ENCODE measurements around the gene FGD3.

The FGD3 gene

DNA sequence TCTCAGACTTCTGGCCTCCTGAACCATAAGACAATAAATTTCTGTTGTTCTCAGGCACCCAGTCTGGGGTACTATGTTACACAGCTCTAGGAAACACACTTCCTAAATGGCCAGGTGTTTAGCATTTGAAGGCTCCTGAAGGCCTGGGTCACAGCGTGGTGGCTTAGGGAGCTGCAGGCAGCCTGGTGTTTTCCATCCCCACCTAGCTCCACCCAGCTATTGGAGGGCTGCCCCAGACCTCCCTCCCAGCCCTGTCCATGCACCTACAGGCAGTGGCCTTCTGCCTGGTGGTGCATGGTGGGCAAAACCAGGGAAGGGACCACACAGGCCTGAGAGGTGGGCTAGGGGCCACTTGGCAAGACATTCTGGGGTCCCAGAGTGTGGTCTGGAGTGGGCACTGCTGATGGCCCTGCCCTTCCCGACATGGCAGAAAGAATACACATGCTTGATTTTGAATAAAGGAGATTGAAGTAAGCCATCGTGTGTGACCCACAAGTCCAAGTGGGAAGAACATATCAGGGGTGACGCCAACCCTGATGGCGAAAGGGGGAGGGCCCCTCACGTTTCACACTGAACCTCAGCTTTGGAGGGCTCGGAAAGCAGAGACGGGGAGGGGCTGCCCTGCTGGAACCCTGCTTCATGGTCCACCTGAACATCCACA lies 109.8 kb downstream of the FGD3 start:
- H3K9me3 Mint-ChIP-seq = no peaks in the 10 kb centered on the region
- peaks cover 69% of the 10 kb centered on the region for H3K4me1 Mint-ChIP-seq
- no peaks in the 10 kb centered on the region for H3K27me3 Mint-ChIP-seq
- H3K27ac Mint-ChIP-seq = peak overlapping the region; percentile 81
- H3K36me3 Mint-ChIP-seq = no peaks in the 10 kb centered on the region
- peak overlapping the region; percentile 71 for H3K4me3 Mint-ChIP-seq

DNA sequence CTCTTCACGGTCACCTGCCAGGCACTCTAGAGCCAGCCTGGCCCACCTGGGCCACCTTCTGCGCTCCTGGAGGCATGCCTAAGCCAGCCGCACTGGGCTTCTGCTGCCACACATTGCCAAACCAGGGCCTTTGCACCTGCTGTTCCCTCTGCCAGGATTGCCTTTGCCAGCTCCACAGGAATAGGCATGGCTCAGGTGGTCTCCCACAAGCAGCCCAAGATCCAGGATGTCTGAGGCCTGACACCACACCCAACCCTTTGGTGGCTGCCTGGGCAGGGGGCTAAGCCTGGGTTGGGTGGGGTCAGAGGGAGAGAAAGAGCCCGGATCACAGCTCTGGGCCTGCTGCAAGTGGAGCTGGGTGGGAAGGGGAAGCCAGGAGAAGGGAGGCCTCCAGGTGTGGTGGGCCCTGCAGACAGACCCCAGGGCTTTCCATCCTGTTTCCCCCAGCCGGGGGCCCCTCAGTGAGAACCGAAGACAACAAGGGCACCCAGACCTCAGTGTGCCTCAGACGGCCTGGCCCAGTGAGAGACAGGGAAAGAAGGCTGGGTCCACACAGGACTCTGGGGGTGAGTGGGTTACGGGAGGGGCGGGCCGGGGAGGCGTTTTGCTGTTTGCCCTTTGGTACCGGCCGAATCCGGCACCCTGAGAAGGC lies 110.5 kb downstream of the FGD3 start:
- H3K4me3 Mint-ChIP-seq = peak overlapping the region; percentile 71
- no peaks in the 10 kb centered on the region for H3K9me3 Mint-ChIP-seq
- H3K27ac Mint-ChIP-seq = peak overlapping the region; percentile 83
- peaks cover 72% of the 10 kb centered on the region for H3K4me1 Mint-ChIP-seq
- no peaks in the 10 kb centered on the region for H3K36me3 Mint-ChIP-seq
- no peaks in the 10 kb centered on the region for H3K27me3 Mint-ChIP-seq

DNA sequence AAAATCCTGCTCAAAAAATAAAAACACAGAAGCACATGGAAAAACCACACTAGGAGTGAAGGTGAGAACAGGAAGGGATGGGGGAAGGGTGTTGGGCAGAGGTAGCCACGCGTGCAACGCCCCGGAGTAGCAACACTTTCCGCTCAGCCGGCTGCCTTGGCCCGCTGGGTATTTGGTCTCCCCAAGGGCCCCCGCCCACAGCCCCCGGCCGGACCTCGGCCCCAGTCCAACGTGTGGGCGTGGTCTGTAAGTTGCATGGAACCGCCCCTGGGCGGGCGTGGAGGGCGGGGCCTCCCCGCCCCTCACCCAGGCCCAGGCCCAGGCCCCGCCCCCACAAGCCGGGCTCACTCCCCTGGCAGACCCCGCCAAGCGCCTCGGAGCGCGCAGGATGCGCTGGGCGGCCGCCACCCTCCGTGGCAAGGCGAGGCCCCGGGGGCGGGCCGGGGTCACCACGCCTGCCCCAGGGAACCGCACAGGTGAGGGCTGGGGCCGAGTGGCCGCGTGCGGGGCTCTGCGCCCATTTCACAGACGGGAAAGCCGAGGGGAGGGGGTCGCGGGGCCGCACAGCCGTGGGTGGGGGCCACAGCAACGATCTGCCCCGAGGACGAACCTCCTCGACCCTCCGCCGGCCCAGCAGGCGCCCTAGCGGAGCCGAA lies 111.2 kb downstream of the FGD3 start, which contains the start of gene SUSD3:
Gene SUSD3 (plus strand): TSS at position 347 of the 656 bp plus-strand sequence. CDS start 42 bp downstream, at position 389.
- Mint-ChIP-seq H3K4me3 (peak within 1 kb of the TSS; percentile 88), H3K36me3 (no peaks in the 10 kb centered on the region), H3K4me1 (peaks cover 69% of the 10 kb centered on the region), H3K9me3 (no peaks in the 10 kb centered on the region), H3K27ac (peak within 1 kb of the TSS; percentile 98), H3K27me3 (no peaks in the 10 kb centered on the region)

DNA sequence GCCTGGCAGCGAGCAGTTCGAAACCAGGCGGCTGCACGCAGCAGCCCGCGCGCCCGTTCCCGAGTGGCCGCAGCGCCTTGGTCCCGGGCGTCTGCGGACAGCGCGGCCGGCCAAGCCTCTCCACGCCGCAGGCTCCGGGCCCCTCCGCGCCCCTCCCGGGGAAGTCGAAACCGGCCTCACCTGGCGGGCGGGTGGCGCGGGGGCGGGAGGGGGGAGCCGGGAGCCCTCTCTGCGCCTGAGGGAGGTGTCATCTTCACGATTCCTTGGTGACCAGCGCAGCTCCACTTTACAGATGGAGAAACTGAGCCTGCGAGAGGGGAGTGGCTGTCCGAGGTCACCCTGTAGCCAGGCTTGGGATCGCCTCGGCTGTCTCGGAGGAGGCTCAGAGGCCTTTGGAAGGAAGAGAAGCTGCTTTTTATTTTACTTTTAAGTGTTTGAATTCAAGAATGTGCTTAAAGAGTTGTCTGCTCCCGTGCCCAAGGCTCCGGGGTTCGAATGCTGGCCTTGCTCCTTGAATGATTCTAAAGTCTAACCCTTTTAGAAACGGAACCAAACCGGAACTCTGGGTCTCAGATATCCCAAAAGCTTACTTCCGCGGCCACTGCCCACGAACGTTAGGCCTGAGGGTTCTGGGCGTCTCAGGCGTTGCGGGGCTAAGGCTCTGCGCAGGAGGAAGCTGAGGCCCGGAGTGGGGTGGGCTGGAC lies 111.8 kb downstream of the FGD3 start:
- H3K36me3 Mint-ChIP-seq = no peaks in the 10 kb centered on the region
- H3K4me3 Mint-ChIP-seq = peak overlapping the region; percentile 88
- peak overlapping the region; percentile 98 for H3K27ac Mint-ChIP-seq
- peaks cover 69% of the 10 kb centered on the region for H3K4me1 Mint-ChIP-seq
- H3K9me3 Mint-ChIP-seq = no peaks in the 10 kb centered on the region
- H3K27me3 Mint-ChIP-seq = no peaks in the 10 kb centered on the region

DNA sequence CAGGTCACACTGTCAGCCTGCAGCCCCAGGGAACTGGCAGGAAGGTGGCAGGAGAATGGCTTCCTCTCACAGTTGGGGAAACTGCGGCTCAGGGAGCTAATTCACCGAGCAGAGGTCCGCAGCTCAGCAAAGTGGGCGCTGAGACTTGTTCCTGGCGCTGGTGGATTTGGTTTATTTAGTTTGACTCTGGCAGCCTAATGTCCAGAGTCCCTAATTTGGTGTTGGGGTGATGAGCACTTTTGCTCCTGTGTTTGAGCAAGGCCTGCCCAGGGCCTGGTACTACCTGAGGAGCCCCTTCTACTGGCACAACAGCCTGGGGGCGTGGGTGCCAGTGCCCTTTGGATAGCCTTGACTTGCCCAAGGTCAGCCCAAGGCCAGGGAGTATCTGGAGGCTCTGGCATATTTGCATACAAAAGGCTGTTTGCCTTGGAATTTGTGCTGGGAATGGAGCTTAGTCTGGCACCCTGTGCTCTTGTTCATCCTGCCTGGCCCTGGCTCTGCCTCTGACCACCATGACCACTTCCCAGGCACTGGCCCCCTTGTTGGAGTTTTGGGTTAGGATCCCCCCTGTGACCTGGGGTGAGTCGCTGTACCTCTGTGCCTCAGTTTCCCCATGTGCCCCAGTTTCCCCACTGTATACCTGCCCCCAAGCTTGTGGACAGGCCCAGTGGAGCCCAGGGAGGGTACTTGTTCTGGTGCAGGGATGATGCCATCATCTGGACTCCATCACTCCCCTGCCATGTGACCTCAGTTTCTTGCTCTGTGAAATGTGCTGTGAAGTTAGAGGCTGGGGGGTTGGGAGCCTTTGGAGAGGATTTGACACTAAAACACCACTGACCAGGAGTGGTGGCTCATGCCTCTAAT lies 112.6 kb downstream of the FGD3 start:
- Mint-ChIP-seq H3K27me3 (no peaks in the 10 kb centered on the region), H3K4me3 (peak overlapping the region; percentile 88), H3K36me3 (no peaks in the 10 kb centered on the region), H3K27ac (peak overlapping the region; percentile 98), H3K4me1 (peaks cover 73% of the 10 kb centered on the region), H3K9me3 (no peaks in the 10 kb centered on the region)

DNA sequence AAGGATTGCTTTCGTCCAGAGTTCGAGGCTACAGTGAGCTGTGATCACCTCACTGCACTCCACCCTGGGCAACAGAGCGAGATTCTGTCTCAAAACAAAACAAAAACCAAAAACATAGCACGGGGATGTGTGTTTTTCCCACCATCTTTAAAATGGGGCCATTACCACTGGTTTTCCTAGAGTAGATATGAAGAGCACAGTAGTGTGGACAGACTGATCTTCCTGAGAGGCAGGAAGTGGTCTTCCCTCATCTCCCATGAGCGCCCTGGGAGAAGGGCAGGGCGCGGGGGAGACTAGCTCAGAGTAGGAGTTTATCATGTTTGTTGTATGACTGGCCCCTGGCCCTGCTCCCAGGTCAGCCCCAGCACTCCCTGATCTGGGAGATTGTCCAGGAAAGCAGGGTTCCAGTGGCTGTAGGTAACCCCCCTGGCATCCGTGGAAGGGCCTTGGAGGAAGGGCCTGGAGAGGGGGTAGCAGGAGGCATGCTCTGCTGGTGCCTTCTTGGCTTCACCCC lies 113.5 kb downstream of the FGD3 start:
- Mint-ChIP-seq H3K4me1 (peaks cover 75% of the 10 kb centered on the region), H3K27ac (peak overlapping the region; percentile 98), H3K36me3 (no peaks in the 10 kb centered on the region), H3K9me3 (no peaks in the 10 kb centered on the region), H3K27me3 (no peaks in the 10 kb centered on the region), H3K4me3 (peak overlapping the region; percentile 88)

DNA sequence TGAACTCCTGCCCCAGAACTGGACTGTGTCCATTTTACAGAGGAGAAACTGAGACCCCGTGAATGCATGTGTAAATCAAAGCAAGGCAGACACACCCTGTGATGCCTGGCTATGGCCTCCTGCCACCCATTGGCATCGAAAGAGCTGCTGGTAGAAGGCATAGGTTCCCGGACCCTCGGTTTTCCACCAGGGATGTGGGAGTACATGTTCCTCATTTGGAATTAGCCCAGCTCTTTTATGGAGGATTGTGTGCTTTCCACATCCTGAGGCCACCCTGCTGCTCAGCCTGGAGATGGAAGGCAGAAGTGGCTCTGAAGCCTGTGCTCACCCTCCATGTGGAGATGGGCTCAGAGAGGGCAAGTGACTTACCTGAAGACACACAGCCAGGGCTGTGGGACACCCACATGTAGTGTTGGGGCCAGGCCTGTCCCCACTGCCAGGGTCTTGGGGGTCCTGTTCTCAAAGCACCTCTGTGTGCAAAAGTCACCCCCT lies 114.0 kb downstream of the FGD3 start:
- Mint-ChIP-seq H3K9me3 (no peaks in the 10 kb centered on the region), H3K36me3 (no peaks in the 10 kb centered on the region), H3K4me3 (peak overlapping the region; percentile 88), H3K4me1 (peaks cover 80% of the 10 kb centered on the region), H3K27me3 (no peaks in the 10 kb centered on the region), H3K27ac (peak overlapping the region; percentile 98)

DNA sequence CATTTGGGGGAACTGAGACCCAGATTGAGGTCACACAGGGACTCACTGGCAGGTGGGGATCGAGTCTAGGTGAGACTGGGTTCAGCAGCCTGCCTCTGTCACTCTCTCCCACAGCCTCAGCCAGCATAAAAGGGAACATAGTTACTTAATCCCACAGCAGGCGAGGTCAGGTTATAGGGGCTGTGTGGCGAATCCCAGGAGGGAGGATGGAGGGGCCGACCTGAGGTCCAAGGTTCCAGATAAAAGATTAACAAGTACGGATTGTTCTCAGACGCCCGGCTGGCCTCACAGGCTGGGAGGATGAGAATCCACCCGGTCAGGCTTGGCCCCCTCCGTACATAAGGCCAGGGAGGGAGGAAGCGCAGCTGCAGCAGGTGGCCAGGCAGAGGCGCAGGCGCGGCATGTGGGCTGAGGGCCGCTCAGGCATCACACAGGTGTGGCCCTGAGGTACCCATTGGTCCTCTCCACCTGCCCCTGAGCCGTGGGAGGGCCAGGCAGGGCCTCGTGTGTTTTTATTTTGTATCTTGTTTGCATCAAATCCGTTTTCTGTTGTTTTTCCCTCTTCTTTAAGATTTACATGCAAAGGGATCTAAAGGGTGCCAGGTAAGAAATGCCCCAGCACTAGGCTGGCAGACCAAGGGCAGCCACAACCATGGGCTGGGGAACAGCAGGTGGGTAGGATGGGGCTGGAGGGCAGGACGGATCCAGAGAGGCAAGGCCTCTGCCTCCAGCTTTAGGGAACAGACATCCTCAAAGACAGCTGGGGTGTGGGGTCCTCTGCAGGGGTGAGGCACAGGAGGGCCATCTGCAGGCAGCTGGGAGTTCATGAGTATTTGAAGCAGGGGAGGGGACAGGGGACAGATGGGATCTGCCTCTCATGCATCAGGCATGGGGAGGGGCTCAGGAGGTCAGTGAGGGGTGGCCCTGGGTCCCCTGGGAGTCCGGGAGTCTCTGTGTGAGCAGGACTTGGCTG lies 114.8 kb downstream of the FGD3 start:
- H3K9me3 Mint-ChIP-seq = no peaks in the 10 kb centered on the region

DNA sequence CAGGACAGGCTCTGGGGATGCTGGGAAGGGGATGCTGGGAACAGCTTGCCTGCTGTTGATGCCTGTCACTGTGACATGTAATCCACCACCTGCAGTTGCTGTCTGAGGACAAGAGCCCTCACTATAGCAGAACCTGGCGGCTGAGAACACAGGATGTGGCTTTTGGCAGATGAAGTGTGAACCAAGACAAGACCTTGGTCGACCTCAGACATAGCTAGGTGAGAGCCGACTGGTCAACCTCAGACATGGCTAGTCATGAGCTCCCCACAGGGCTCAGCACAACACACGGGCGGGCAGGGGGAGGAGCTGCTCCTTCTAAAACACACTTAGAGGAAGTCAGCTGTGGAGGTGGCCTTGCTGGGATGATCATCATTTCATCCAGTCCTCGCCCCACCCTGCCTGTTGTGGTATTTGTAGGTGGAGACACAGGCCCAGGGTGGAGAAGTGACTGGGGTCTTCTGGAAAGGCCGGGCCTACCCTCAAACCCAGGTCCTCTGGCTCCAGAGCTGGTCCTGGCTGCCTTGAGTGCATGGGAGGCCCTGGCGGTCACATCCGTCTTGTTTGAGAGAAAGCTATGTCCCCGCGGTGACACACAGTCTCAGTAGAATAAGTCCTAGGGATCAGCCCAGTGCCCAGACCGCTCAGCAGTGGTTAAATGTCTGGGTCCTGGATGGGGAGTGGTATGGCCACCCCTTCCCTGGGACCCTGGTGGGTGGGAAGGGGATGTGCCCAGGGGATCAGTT lies 117.2 kb downstream of the FGD3 start:
- peaks cover 2% of the 10 kb centered on the region for H3K36me3 Mint-ChIP-seq
- peak overlapping the region; percentile 99 for H3K27ac Mint-ChIP-seq
- no peaks in the 10 kb centered on the region for H3K27me3 Mint-ChIP-seq
- no peaks in the 10 kb centered on the region for H3K9me3 Mint-ChIP-seq
- peaks cover 94% of the 10 kb centered on the region for H3K4me1 Mint-ChIP-seq
- peak overlapping the region; percentile 84 for H3K4me3 Mint-ChIP-seq

More for the DNA sequence above, 114.8 kb downstream of the FGD3 start:
- Mint-ChIP-seq H3K27me3 (no peaks in the 10 kb centered on the region), H3K27ac (peak overlapping the region; percentile 98), H3K36me3 (no peaks in the 10 kb centered on the region), H3K4me3 (peak overlapping the region; percentile 88), H3K4me1 (peaks cover 86% of the 10 kb centered on the region)

DNA sequence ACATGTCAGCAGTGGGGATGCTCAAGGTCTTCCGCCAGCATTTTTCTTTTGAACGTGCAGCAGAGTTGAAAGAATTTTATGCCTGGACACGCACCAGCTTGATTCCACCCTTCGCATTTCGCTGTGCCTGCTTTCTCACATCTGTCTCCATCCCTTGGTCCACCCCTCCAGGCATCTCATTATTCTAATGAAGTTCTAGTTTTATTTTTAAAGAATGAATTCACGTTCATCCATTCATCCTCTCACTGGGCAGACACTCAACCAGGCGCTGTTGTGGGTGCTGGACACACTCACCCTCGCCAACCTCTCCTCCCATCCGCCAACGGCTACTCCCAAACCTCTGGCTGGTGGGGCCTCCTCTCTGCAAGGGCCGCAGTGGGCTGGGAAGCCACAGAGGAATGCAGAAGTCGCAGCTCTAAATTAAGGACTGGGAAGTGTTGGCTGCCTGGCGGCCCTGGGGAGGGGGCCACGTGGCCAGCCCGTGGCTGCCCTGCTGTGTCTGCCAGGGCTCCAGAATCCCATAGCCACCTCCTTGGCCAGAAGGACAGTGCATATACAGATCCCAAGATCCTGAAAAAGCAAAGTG lies 117.9 kb downstream of the FGD3 start:
- no peaks in the 10 kb centered on the region for H3K9me3 Mint-ChIP-seq
- H3K36me3 Mint-ChIP-seq = peaks cover 2% of the 10 kb centered on the region

DNA sequence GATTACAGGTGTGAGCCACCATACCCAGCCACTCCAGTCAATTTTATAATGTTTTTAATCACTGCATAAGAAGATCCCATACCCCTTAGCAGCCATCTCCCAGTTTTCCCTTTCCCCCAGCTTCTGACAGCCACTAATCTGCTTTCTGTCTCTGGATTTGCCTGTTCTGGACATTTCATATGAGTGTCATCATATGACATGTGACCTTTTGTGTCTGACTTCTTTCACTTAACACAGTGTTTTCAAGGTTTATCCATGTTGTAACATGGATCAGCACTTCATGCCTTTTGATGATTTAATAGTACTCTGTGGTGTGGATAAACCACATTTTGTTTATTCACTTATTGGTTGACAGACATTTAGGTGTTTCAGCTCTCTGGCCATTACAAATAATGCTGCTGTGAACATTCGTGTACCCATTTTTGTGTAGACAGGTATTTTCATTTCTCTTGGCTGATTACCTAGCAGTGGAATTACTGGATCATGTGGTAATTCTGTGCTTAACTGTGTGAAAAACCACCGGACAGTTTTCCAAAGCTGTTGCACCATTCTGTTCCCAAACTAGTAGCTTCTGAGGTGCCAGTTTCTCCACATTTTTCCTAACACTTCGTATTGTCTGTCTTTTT lies 119.8 kb downstream of the FGD3 start:
- Mint-ChIP-seq H3K27ac (peak overlapping the region; percentile 89), H3K4me1 (peaks cover 90% of the 10 kb centered on the region), H3K36me3 (peaks cover 7% of the 10 kb centered on the region), H3K9me3 (no peaks in the 10 kb centered on the region), H3K27me3 (no peaks in the 10 kb centered on the region), H3K4me3 (no peak overlapping the region)

More for the DNA sequence above, 117.9 kb downstream of the FGD3 start:
- Mint-ChIP-seq H3K27me3 (no peaks in the 10 kb centered on the region), H3K27ac (peak overlapping the region; percentile 99), H3K4me3 (peak overlapping the region; percentile 84), H3K4me1 (peaks cover 95% of the 10 kb centered on the region)

DNA sequence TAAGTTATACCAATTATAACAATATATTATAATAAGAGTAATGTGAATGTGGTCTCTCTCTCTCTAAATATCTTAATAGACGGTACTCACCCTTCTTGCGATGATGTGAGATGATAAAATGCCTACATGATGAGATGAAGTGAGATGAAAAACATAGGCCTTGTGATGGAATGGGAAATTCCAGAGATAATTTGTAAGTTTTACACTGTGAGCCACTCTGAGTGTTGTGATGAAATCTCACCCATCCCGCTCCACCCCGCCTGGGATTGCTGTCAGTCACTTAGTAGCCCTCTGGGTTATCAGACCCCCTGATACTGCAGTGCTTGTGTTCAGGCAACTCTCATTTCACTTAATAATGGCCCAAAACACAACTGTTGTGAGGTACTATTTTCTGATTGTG lies 121.6 kb downstream of the FGD3 start:
- Mint-ChIP-seq H3K4me3 (peak overlapping the region; percentile 17), H3K4me1 (peaks cover 90% of the 10 kb centered on the region), H3K9me3 (no peaks in the 10 kb centered on the region), H3K27ac (peak overlapping the region; percentile 88), H3K36me3 (peaks cover 7% of the 10 kb centered on the region), H3K27me3 (no peaks in the 10 kb centered on the region)
